Activated T-helper 2 cell treated with anti-CD3 and anti-CD28 coated beads, Interferon-gamma antibody, Interleukin-2, Interleukin-4, amounts not matched to agents 10 μg/mL and 5 μg/mL and 100 μg/mL, durations not matched to agents 14 hours and 24 hours and 36 hours (primary cell): ENCODE results near the gene PPP1R14B. TPM values are rescaled to one million over a fixed set of nuclear protein-coding genes. Genes with fewer than 3 reads are reported as not detected.

ENCODE experiments used
- DNase-seq: peaks from one replicate; pipeline ENCODE4 v3.0.0; 2021; ENCODE audit warnings: low spot score
- H3K27ac Mint-ChIP-seq: one replicate; pipeline ENCODE4 v1.8.0; 2021; ENCODE audit warnings: mixed read lengths
- H3K27me3 Mint-ChIP-seq: one replicate; pipeline ENCODE4 v1.8.0; 2021; ENCODE audit warnings: low read depth, mixed read lengths
- H3K36me3 Mint-ChIP-seq: one replicate; pipeline ENCODE4 v1.8.0; 2021; ENCODE audit warnings: low read depth, mixed read lengths
- H3K4me1 Mint-ChIP-seq: one replicate; pipeline ENCODE4 v1.8.0; 2021; ENCODE audit warnings: low read depth, mixed read lengths
- H3K4me3 Mint-ChIP-seq: one replicate; pipeline ENCODE4 v1.8.0; 2021; ENCODE audit warnings: low read depth, mild to moderate bottlenecking, moderate library complexity, mixed read lengths
- H3K9me3 Mint-ChIP-seq: one replicate; pipeline ENCODE4 v1.8.0; 2021; ENCODE audit warnings: mixed read lengths
- intact Hi-C: fragments of 100-400 bp; cut with micrococcal nuclease; formaldehyde crosslinking; loops from one replicate; pipeline ENCODE4 v1.15.1; 2023
- total RNA-seq: library from RNA; stranded (reverse); gene quantifications from 2 replicates; pipeline ENCODE4 v1.2.3, GENCODE V29; 2022

The PPP1R14B gene
- total RNA-seq, 1 donor from 2014 or later, result 273 TPM

DNA sequence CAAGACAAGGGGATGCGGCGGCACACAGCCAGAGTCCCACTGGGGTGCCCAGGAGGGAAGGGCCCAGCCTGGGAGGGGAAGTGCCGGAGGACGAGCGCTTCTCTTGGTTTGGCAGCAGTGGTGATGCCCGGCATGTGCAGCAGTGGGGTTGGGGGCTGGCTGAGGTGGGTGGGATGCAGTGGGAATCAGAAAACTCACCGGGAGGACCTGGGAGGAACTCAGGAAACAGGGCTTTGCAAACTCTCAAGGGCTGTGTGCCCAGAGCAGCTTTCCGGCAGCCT lies 37.2 kb downstream of the PPP1R14B start:
- H3K36me3 Mint-ChIP-seq, result peaks cover 87% of the 10 kb centered on the region

DNA sequence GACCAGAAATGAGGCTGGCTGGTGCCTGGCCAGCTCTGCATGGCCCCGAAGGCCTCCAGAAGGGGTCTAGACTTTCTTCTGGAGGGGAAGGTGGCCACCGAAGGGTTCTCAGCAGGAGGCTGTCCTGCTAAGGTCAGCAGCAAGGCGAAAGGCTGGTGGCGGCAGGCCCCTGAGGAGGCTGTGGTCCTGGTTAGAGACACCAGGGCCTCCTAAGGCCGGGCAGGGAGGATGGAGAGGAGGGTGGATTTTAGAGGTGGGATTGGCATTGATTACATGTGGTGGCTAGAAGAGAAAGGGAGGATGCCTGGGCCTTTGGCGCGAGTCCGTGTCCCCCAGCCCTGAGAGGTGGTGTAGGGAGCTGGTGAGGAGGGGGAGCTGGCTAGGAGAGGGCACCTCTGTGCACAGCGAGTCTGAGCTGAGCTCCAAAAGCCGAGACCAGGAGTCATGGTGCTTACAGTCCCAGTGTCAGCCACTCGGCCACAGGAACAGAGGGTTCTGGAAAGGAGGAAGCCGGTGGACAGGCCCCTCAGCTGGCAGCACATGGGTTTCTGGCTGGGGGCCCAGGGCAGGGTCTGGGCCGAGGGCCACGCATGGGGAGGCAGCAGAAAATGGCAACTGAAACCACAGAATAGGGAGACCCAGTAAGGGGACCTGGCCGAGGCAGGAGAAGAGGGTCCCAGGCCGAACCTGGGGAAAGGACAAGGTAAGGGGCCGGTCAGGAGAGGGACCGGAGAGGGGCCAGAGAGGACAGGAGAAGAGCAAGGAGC lies 37.8 kb downstream of the PPP1R14B start:
- no peaks in the 10 kb centered on the region for H3K27me3 Mint-ChIP-seq
- H3K4me3 Mint-ChIP-seq, result peak overlapping the region; percentile 33
- peaks cover 87% of the 10 kb centered on the region for H3K36me3 Mint-ChIP-seq
- intact Hi-C loops, result loop anchor here (5.0 kb wide), 1 partner anchor 148 kb away; the partner anchor contains the start of gene RPS6KA4
- no peak for DNase-seq
- peaks cover 25% of the 10 kb centered on the region for H3K4me1 Mint-ChIP-seq
- H3K27ac Mint-ChIP-seq, result peak overlapping the region; percentile 95
- H3K9me3 Mint-ChIP-seq, result no peaks in the 10 kb centered on the region

More for the DNA sequence above, 37.2 kb downstream of the PPP1R14B start:
- Mint-ChIP-seq H3K27me3 (no peaks in the 10 kb centered on the region), H3K4me1 (peaks cover 20% of the 10 kb centered on the region), H3K4me3 (no peak overlapping the region), H3K27ac (peak overlapping the region; percentile 33), H3K9me3 (no peaks in the 10 kb centered on the region)
- DNase-seq, result no peak
- intact Hi-C loops, result loop anchor here (5.0 kb wide), 1 partner anchor 148 kb away; the partner anchor contains the start of gene RPS6KA4

DNA sequence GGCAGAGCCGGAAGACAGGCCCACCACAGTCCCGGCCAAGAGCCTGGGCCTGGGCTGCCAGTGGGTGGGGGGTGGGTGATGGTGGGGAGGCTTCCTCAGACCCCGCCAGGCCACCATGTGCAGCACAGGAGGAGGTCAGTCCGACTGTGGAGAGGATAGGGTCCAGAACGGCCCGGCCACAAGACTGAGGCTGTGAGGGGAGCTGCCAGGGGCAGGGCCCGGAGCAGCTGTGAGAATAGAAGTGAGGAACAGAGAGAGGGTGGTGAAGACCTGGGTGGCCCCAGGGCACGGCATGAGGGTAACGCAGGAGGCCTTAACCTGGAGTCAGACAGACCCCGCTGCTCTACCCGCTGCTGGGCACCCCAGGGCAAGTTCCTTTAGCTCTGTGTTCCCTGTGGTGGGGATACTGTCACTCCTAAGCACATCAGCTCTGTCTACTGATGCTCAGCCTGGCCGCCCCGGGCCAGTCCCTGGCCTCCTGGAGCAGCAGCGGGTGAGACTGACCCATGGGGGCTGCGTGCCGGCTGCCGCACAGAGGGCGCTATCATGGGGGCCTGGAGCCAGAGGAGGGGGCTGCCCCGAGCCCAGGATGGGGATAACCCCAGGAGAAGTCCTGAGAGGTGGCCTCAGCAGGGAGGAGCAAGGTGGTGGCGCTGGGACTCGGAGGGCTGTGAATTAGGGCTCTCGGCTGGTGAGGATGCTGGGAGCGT lies 38.5 kb downstream of the PPP1R14B start:
- H3K9me3 Mint-ChIP-seq, result no peaks in the 10 kb centered on the region
- peak overlapping the region; percentile 92 for H3K4me3 Mint-ChIP-seq
- H3K27ac Mint-ChIP-seq, result peak overlapping the region; percentile 95
- H3K4me1 Mint-ChIP-seq, result peaks cover 25% of the 10 kb centered on the region
- H3K36me3 Mint-ChIP-seq, result peaks cover 90% of the 10 kb centered on the region
- no peaks in the 10 kb centered on the region for H3K27me3 Mint-ChIP-seq
- DNase-seq, result no peak
- intact Hi-C loops, result loop anchor here (5.0 kb wide), 1 partner anchor 149 kb away; the partner anchor contains the start of gene RPS6KA4

DNA sequence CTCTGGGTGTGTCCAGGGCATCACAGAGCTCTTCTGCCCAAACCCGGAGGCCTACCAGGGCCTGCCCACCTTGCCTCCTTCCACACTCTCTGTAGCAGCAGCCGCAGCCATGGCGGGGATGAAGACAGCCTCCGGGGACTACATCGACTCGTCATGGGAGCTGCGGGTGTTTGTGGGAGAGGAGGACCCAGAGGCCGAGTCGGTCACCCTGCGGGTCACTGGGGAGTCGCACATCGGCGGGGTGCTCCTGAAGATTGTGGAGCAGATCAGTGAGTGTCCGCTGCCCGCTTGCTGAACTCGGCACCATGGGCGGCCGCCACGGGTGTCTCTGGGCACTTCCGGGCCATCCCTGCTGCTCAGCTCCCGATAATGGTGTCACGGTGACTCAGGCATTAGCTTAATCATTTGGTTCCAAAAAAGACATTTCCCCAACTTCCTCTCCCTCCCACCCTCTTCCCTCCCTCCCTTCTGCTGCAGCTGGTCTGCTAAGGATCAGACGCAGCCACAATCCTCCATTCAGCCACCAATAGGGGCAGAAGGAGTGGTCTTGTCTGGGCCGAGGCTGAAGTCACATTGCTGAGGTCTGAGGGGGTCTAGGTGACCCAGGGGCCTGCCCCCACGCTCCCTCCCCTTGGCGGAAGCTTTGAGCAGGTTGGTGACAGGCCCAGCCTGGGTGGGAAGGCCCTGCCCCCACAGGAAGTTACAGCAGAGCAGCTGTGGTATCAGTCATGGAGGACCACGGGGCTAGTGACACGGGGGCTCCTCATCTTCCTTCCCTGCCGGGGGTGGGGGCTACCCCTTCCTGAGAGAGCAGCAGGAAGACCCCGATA lies 39.3 kb downstream of the PPP1R14B start:
- H3K36me3 Mint-ChIP-seq, result peaks cover 92% of the 10 kb centered on the region
- peak overlapping the region; percentile 95 for H3K27ac Mint-ChIP-seq
- peak overlapping the region; percentile 92 for H3K4me3 Mint-ChIP-seq
- peaks cover 26% of the 10 kb centered on the region for H3K4me1 Mint-ChIP-seq
- no peaks in the 10 kb centered on the region for H3K9me3 Mint-ChIP-seq
- no peaks in the 10 kb centered on the region for H3K27me3 Mint-ChIP-seq
- peak; percentile 73 for DNase-seq
- intact Hi-C loops, result loop anchor here (1.0 to 5.0 kb wide), 5 partner anchors 19 to 150 kb away; partner anchors contain the start of genes FKBP2, NUDT22, RPS6KA4 and TRPT1

DNA sequence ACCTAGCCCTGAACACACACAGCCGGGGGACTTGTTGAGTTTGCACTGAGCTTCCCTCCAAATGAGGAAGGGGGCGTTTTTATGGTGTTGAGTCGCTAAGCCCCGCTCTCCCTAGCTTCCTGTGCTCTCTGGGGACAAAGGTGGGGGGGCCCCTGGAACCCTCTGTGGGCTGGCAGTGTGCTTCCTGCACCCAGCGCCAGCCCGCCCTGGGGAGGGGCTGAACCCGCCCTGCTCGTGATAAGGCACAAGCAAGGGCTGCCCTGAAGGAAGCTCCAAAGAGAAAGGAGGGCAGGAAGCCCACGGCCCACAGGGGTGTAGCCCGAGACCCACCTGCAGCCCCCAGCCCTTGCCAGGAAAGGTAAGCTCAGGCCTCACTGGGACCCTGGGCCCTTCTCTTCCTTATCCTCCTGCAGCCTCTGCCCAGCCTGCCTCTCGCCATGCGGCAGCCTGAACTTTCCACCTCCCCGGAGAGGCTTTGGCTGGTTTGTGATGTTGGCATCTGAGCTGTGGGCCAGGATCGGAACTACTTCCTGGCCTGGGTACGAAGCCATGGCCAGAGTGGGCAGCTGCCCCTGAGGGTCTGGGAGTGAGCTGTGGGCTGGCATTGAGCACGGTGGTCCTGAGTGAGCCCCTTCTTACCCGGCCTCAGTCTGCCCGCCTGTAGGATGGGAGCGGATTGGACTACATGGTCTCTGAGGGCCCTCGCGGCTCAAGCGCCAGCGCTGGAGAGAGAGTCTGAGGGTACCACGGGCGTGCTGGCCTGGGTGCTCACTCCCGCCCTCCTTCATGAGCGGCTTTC lies 40.1 kb downstream of the PPP1R14B start, which contains the start of gene FERMT3:
FERMT3 (plus strand) TSS at position 265 of the 799 bp plus-strand sequence. CDS start 644 bp downstream, outside the sequence.
- Mint-ChIP-seq H3K27me3 (no peaks in the 10 kb centered on the region), H3K36me3 (peaks cover 90% of the 10 kb centered on the region), H3K4me3 (peak within 1 kb of the TSS; percentile 92), H3K9me3 (no peaks in the 10 kb centered on the region), H3K27ac (peak within 1 kb of the TSS; percentile 95), H3K4me1 (peaks cover 25% of the 10 kb centered on the region)
- intact Hi-C loops, result loop anchor here (1.0 to 5.0 kb wide), 5 partner anchors 19 to 151 kb away; partner anchors contain the start of genes FKBP2, NUDT22, RPS6KA4 and TRPT1
- DNase-seq, result peak; percentile 74

DNA sequence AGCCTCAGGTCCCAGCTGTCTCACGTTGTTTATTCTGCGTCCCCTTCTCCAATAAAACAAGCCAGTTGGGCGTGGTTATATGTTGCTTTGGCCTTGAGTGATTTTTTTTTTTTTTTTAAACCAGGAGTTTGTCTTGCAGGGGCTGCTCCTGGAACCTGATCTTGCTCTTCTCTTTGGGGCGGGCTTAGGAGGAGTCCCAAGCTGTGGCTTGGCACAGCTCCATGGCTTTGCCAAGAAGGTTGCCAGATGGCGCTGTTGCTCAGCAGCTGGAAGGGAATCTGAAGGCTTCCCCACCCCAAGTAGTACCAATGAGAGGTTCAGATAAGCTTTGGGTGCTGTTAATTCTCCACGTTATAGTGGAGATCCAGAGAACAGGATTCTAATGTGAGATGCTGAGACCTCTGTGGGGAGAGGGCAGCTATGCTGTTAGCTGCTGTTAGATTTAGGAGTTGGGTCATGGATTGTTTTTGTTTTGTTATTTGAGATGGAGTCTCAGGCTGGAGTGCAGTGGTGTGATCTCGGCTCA lies 42.2 kb downstream of the PPP1R14B start:
- DNase-seq, result peak; percentile 67
- no peaks in the 10 kb centered on the region for H3K27me3 Mint-ChIP-seq
- peaks cover 91% of the 10 kb centered on the region for H3K36me3 Mint-ChIP-seq
- intact Hi-C loops, result loop anchor here (1.0 kb wide), 1 partner anchor 100 kb away; no protein-coding TSS in a partner anchor
- H3K27ac Mint-ChIP-seq, result peak overlapping the region; percentile 81
- no peaks in the 10 kb centered on the region for H3K9me3 Mint-ChIP-seq
- H3K4me3 Mint-ChIP-seq, result peak overlapping the region; percentile 75
- peaks cover 21% of the 10 kb centered on the region for H3K4me1 Mint-ChIP-seq

DNA sequence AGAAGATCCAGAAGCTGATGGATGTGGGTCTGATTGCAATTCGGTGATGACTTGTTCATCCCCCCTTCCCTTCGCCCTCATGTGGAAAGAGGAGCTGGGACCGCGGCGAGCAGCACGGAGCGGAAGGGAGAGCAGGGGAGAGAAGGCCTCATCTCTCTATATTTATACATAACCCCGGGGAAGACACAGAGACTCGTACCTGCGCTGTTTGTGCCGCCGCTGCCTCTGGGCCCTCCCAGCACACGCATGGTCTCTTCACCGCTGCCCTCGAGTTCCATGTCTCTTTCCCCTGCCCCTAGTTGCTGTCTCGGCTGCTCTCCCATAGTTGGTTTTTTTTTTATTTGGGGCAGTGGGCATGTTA lies 42.7 kb downstream of the PPP1R14B start:
- intact Hi-C loops, result loop anchor here (1.0 kb wide), 1 partner anchor 100 kb away; no protein-coding TSS in a partner anchor

DNA sequence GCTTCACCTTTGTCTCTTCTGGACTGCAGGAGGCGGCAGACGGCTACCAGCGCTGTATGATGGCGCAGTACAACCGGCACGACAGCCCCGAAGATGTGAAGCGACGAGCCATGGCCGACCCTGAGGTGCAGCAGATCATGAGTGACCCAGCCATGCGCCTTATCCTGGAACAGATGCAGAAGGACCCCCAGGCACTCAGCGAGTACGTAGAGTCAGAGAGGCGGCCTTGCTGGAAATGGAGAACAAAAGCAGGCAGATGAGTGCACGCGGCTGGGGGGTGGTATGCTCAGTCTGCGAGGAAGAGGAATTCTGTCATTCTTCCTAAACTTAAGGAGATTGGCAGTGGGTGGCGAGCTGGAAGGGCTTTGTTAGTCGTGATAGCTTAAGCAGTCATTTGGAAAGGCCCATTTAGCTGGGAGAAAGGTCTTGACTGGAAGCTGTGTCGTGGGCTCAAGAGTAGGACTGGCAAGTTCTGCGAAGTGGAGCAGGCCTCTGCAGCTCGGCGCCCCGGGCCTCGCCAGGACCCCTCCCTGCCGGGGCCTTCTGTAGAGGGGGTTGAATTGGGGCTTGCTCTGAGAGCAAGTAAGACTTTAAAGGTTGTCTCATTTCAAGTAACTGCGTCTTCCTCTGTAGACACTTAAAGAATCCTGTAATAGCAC lies 43.2 kb downstream of the PPP1R14B start:
- H3K27me3 Mint-ChIP-seq, result no peaks in the 10 kb centered on the region
- H3K4me1 Mint-ChIP-seq, result peaks cover 17% of the 10 kb centered on the region
- no peaks in the 10 kb centered on the region for H3K9me3 Mint-ChIP-seq
- intact Hi-C loops, result loop anchor here (1.0 kb wide), 1 partner anchor 101 kb away; no protein-coding TSS in a partner anchor
- H3K27ac Mint-ChIP-seq, result no peak overlapping the region
- peaks cover 88% of the 10 kb centered on the region for H3K36me3 Mint-ChIP-seq
- H3K4me3 Mint-ChIP-seq, result no peak overlapping the region
- no peak for DNase-seq

More for the DNA sequence above, 42.7 kb downstream of the PPP1R14B start:
- H3K9me3 Mint-ChIP-seq, result no peaks in the 10 kb centered on the region
- H3K4me3 Mint-ChIP-seq, result no peak overlapping the region
- H3K36me3 Mint-ChIP-seq, result peaks cover 89% of the 10 kb centered on the region
- peaks cover 19% of the 10 kb centered on the region for H3K4me1 Mint-ChIP-seq
- no peak for DNase-seq
- H3K27me3 Mint-ChIP-seq, result no peaks in the 10 kb centered on the region
- no peak overlapping the region for H3K27ac Mint-ChIP-seq

DNA sequence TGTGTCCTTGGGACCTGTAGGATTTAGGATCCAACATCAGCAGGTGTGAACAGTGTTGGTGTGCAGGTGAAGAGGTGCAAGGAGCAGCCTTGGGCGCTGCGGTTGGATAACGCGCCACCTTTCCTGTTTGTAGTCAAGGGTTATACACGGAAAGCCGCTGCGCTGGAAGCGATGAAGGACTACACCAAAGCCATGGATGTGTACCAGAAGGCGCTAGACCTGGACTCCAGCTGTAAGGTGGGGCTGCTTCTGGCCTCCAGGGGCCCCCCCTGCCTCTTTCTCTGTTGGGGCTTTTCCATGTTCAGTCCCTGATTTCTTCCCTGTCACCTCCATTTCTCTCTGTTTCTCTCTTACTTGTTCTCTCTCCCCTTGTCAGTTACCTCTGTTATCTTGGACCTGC lies 43.8 kb downstream of the PPP1R14B start:
- Mint-ChIP-seq H3K4me3 (no peak overlapping the region), H3K9me3 (no peaks in the 10 kb centered on the region), H3K4me1 (peaks cover 17% of the 10 kb centered on the region), H3K27ac (no peak overlapping the region), H3K27me3 (no peaks in the 10 kb centered on the region), H3K36me3 (peaks cover 83% of the 10 kb centered on the region)
- DNase-seq, result no peak
- intact Hi-C loops, result no loop called here

DNA sequence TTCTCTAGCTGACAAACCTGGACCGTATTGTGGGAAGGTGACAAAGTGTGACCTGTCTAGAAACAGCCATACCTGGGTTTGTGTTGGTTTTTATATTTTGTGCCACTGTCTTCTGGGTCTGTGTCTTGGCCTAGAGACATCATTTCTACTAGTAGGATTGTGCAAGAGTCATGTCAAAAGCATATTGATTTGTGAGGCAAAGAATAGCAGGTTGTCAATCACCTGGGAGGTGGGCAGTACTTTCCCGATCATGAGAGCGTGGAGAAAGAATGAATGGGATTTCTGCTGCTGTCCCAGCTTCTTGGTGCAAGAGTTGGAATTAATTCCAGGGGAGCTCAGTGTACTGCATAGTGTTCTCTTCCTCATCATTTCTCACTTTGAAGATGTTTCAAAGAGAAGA lies 45.2 kb downstream of the PPP1R14B start:
- Mint-ChIP-seq H3K4me1 (peaks cover 20% of the 10 kb centered on the region), H3K36me3 (peaks cover 81% of the 10 kb centered on the region), H3K27me3 (no peaks in the 10 kb centered on the region), H3K9me3 (no peaks in the 10 kb centered on the region), H3K4me3 (no peak overlapping the region), H3K27ac (no peak overlapping the region)
- intact Hi-C loops, result no loop called here
- DNase-seq, result no peak

DNA sequence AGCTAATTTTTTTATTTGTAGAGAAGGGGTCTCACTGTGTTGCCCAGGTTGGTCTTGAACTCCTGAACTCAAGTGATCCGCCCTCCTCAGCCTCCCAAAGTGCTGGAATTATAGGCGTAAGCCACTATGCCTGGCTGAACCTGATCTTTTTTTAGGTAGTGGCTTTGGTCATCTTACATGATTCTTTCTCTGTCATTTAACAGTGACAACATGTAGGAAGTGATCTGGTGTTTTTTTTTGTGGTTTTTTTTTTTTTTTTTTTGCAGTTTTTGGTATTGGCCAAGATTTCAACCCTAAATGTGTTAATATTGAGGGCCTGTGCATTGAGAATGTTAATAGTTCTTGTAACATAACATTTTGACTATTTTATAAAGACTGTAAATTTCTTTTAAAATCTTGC lies 48.2 kb downstream of the PPP1R14B start:
- Mint-ChIP-seq H3K4me1 (peaks cover 10% of the 10 kb centered on the region), H3K9me3 (no peaks in the 10 kb centered on the region), H3K36me3 (peaks cover 81% of the 10 kb centered on the region), H3K27me3 (no peaks in the 10 kb centered on the region), H3K4me3 (no peak overlapping the region), H3K27ac (no peak overlapping the region)
- intact Hi-C loops, result no loop called here
- no peak for DNase-seq
